ENCODE data around the gene PTPN21.

The PTPN21 gene

GRCh38 chr14:88507208-88507607 lies 47.6 kb downstream of the PTPN21 start:
- DNase-seq (ENCODE audit: extremely low read depth in 1 of 2, low read depth in 1 of 2): no peak

GRCh38 chr14:88505621-88506020 lies 49.2 kb downstream of the PTPN21 start:
- DNase-seq (ENCODE audit: extremely low read depth in 1 of 2, low read depth in 1 of 2): no peak

DNA sequence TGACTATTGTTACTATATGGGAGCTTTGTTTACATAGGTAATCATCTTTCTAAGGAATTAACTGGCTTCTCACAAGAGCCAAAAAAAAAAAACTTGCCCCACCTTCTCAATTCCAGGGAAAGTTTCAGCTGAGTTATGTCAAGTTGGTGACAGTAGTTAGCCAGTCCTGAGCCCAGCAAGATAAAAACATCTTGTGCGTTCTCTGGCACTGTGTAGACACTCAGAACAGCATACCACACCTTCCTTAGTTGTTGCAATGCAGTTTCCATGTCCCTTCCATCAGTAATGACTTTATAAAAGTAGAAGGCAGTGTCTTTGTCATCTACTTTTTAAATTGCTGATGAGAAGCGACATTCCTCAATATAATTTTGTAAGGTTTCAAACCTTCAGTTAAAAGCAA lies 50.2 kb downstream of the PTPN21 start:
- no peak for DNase-seq (ENCODE audit: extremely low read depth in 1 of 2, low read depth in 1 of 2)

DNA sequence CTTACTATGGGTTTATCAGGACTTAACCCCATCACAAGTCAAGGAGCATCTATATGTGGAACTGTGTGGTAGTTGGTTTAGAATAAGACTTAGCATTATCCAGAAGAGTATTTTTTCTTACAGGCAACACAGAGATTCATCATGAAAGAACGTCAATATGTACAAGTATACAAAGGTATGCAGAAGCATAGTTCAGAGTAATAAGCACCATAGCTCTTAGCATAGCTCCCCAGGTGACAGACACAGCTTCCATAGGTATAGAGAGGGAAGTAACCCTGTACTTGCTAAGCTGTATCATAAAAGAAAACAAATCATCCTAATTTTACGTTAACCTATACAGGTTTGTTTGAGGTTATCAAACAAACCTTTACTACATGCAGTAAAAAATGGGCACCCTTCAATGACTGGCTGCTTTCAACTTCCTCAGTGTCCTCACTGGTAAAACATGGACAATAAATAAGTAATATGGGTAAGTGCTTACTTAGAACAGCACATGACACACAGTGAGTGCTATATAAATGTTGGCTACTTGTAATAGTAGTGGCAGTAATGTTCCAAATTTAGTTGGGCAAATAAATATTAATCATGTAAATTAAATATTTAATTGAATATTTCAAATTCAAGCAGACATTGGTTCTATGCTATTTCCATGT lies 50.9 kb downstream of the PTPN21 start:
- DNase-seq (ENCODE audit: extremely low read depth in 1 of 2, low read depth in 1 of 2): no peak

GRCh38 chr14:88502740-88503139 lies 52.1 kb downstream of the PTPN21 start:
- no peak for DNase-seq (ENCODE audit: extremely low read depth in 1 of 2, low read depth in 1 of 2)

GRCh38 chr14:88500611-88501010 lies 54.2 kb downstream of the PTPN21 start:
- no peak for DNase-seq (ENCODE audit: extremely low read depth in 1 of 2, low read depth in 1 of 2)

DNA sequence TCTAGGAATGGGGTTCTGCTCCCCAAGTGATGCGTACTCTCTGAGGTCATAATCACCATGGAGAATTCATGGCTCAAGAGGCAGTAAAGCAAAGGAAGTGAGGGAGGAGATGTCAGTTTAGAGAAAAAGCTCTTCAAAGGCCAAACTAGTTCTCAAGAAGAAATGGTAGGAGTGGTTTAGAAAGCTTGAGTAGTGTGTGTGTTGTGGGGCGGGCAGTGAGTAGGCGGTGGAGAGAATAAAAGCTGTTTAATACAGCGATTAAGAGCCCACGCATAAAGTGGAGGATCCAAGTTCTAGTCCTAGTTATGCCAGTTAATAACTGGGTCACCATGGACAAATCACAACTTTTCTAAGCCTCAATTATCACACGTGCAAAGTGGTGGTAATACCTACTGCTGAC lies 55.6 kb downstream of the PTPN21 start:
- DNase-seq (ENCODE audit: extremely low read depth in 1 of 2, low read depth in 1 of 2): no peak

DNA sequence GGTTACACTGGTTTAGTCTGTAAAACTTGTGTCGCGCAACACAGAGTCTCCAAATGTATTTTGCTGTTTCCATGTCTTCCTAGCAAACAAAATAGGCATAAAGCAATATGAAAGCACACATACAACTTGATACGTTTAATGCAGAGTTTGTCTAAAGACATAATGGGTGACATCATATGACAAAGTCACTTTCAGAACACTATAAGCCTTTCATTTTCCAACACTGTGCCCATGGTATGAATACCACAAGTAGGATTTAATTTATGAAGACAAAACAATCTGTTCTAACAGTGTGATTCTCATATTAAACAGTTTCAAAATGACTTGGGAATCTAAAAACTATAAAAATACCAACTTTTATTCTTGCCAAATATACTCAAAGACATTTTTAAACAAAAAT lies 58.4 kb downstream of the PTPN21 start:
- no peak for DNase-seq (ENCODE audit: extremely low read depth in 1 of 2, low read depth in 1 of 2)

DNA sequence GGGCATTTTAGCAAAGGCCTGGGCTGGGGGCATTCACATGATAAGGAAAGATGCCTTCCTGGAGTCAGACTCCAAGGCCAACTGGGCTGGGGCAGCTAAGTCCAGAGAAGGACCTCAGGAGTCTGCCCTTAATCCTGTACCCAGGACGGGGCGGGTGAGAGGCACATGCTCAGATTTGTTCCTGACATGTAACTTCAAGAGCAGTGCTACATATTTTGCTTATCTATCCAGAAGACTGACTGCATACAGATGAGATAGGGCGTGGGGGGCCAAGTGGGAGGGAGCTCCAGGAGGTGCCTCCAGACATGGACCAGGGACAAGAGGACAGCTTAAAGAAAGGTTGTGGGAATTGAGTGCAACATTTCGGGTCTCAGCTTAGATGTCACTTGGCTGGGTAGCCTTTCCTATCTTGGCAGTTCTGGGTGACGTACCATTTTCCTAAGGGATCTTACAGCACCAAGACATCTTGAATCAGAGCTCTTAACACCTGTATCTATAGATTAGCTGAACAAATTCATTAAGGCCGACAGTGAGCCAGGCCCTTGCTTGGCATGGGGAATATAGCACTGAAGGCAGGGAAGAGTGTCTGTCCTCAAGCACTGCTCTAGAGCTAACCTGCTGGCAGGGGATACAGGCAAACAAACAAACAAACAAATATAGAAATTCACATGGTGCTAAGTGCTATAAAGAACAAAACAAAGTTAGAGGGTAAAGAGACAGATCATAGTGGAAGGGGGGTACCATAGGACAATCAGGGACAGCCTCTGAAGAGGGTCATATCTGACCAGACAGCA lies 61.2 kb downstream of the PTPN21 start:
- no peak for DNase-seq (ENCODE audit: extremely low read depth in 1 of 2, low read depth in 1 of 2)

DNA sequence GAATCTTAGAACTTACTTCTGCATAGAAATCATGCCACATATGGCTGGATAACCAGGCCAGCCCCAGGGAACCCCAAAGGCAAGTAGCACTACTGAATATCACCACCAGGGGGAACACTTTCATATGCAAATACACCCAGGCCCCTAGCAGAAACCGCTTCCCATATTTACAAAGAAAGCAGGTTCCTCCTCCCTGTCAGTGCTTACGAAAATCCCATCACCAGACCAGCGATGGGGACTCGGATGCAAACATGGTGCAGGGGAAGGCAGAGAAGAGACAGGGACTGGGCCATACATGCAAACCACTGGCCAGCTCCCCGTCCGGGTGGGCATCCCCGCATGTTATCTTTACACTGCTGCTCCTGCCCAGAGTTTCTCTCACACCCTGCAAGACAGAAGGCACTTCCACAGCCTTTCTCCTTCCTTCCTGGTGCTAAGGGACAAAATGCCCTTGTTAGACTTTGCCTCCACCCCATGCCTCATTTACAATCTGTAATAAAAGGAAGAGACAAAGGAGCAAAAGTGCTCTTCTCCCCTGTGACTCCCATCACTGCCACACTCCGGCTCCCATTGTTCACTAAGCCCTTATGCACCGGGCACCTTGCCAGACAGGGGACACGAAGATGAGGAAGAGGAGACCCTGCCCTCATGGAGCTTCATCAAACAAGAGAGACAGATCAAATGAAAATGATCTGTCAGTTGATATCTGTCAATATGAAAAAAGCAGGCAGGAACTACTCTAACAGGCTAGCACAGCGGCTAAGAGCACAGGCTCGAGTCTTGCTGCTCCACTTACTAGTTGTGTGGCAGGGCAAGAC lies 62.3 kb downstream of the PTPN21 start:
- peak; percentile 4 to 35 for DNase-seq (ENCODE audit: extremely low read depth in 1 of 2, low read depth in 1 of 2)

- DNase-seq (ENCODE audit: extremely low read depth in 1 of 2, low read depth in 1 of 2): no peak
These were observed 64.6 kb downstream of the PTPN21 start for GRCh38 chr14:88490168-88490567.

DNA sequence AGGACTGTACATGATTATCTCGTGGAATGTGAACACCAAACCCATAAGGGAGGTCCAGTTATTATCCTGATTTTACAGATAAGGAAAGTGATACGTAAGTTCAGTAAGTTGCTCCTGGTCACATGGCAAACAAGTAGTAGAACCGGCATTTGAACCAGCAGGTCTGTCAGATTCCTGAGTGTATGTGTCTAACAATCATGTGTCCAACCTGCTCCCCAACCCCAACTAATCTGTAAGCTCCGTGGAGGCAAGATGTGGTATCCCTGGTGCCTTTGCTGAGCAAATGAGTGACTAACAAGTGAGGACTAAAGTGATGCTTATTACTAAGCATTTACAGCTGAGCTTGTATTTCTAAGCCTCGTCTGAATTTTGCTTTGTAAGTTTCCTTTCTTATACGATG lies 65.9 kb downstream of the PTPN21 start:
- no peak for DNase-seq (ENCODE audit: extremely low read depth in 1 of 2, low read depth in 1 of 2)

GRCh38 chr14:88488081-88488480 lies 66.7 kb downstream of the PTPN21 start:
- DNase-seq (ENCODE audit: extremely low read depth in 1 of 2, low read depth in 1 of 2): no peak

GRCh38 chr14:88482524-88482923 lies 72.3 kb downstream of the PTPN21 start:
- no peak for DNase-seq (ENCODE audit: extremely low read depth in 1 of 2, low read depth in 1 of 2)

DNA sequence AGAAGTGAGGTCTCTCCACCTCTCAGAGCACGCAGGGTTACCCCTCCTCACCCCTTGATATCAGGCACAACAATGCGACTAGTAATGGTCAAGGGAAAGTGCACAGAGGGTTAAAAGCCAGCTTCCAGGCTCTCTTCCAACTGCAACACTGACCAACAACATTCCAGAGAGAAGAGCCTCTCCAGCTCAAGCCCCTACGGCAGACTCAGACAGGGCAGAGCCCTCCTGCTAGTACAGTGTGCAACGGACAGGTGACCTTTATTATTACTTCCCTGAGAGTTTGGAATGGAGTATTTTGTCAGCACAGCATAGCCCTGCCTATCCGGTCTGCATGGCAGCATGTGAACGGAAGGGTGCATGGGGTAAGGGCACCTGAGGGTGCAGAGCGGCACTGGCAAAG lies 73.0 kb downstream of the PTPN21 start:
- no peak for DNase-seq (ENCODE audit: extremely low read depth in 1 of 2, low read depth in 1 of 2)

DNA sequence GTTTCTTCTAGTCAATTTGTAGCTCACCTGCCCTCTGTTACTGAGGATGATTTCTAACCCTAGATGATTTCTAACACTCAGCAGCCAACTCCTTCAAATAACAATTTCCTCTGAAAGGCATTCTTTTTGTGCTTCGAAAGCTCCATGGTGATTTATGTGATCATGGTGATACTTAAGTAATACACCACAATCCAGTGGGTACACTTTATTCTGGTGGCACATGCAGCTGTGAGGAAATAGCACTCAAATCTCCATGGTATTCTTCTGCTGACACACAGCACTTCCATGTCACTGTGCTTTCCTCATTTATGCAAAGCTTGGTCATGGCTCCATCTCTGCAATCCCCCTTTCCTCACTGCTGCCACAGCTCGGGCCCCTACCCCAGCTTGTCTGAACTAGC lies 73.7 kb downstream of the PTPN21 start:
- no peak for DNase-seq (ENCODE audit: extremely low read depth in 1 of 2, low read depth in 1 of 2)

DNA sequence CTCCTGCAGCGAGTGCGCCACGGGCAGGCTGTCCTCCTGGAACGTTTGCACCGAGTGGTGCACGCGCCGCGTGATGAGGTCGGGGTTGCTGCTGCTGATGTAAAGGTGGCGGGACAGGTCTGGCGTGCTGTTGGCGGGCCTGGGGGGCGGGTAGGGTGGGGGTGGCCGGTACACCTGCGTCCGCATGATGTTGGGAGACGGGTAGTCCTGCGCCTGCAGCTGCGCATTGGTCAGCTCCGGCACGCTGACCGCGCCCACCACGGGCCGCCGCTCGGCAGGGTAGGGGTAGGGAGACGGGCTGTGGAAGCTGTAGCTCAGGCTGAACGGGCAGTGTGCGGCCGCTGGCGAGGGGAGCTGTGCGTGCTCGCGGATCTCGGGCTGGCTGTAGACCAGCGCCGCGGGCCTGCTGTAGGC lies 75.2 kb downstream of the PTPN21 start:
- no peak for DNase-seq (ENCODE audit: extremely low read depth in 1 of 2, low read depth in 1 of 2)

- DNase-seq (ENCODE audit: extremely low read depth in 1 of 2, low read depth in 1 of 2): no peak
These were observed 75.9 kb downstream of the PTPN21 start for GRCh38 chr14:88478931-88479330.

GRCh38 chr14:88477513-88478250 lies 77.1 kb downstream of the PTPN21 start:
- DNase-seq (ENCODE audit: extremely low read depth in 1 of 2, low read depth in 1 of 2): no peak

DNA sequence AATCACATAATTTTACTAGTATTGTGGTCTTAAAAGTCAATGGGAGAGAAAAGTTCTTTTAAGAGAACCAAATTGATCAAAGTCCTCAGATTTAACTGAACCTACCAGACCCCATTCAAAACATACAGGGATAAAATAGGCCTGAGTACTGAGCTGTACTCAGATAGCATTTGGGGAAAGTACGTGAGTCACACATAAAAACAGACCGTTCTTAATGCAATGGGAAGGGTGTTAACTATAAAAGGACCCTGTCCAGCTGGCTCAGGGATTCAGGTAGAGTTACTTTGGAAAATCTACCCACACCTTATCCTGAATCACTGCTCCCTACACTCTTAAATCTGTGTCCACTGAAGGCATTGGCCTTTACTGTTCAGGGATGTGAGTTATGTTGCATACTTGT lies 78.0 kb downstream of the PTPN21 start:
- no peak for DNase-seq (ENCODE audit: extremely low read depth in 1 of 2, low read depth in 1 of 2)

DNA sequence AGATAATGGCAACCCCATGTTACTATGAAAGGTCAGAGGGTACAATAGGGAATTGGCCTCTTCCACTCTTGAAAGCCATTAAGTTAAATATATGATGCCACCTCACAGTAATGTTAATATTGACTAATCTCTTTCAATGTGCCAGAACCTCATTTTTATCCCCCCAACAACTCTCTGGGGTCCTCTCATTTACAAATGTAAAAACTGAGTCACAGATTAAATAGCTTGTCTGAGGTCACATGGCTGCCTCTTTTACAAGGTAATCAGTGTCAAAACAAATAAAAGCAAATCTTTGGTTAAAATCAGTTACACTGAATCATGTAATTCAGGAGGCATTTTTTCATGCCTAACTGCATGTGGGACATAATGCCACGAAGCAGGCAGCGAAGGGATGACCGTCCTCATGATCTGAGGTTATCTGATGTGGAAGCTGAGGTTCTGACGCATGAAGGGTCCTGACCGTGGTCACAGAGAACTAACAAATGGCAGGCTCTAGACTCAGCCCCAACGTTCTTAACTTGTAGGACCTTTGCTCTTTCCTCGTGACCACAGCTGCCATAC lies 78.5 kb downstream of the PTPN21 start:
- no peak for DNase-seq (ENCODE audit: extremely low read depth in 1 of 2, low read depth in 1 of 2)
